B cell (primary cell): ENCODE results near the gene LIN28B. TPM values are rescaled to one million over a fixed set of nuclear protein-coding genes. Genes with fewer than 3 reads are reported as not detected.

Experiments
- ATAC-seq: fragments of 200-7000 bp; cut with Tn5 transposase; one replicate; pipeline ENCODE4 v1.10.0; 2021; ENCODE audit warnings: low read depth, mild to moderate bottlenecking, moderate number of reproducible peaks, moderate library complexity
- CTCF ChIA-PET: fragments of 350-600 bp; sonication (Branson Sonifier 250); formaldehyde crosslinking; loops from one replicate; lab custom pipeline; 2021; ENCODE audit warnings: antibody characterized with exemption, inconsistent platforms; lab: Charles Lee
- POLR2A ChIA-PET: fragments of 350-600 bp; sonication (Branson Sonifier 250); formaldehyde crosslinking; loops from one replicate; lab custom pipeline; 2021; ENCODE audit warnings: antibody characterized with exemption; lab: Charles Lee
- DNase-seq: peaks from one replicate; pipeline ENCODE4 v3.0.0; 2013
- H2AFZ ChIP-seq: 2 replicates; pipeline ENCODE4 v1.6.1; 2012; ENCODE audit warnings: mild to moderate bottlenecking, low read depth, low read length; ENCODE audit not compliant: insufficient read depth, poor library complexity, severe bottlenecking
- H3K27ac ChIP-seq, 2 donors: 1 replicate in 1 of 2; 2 replicates in 1 of 2; pipeline ENCODE4 v1.5.1; 2012 to 2013; ENCODE audit warnings: low read length in 2 of 2, mild to moderate bottlenecking in 2 of 2, moderate library complexity in 1 of 2
- H3K27me3 ChIP-seq, 4 experiments: fragments of 200-600 bp in 1 of 4; sonication (generic) in 1 of 4; replicated peaks in 1 of 4; 1 replicate in 2 of 4; 2 replicates in 2 of 4; pipeline versions ENCODE4 v1.6.1 to v1.7.0; 2013 to 2016; ENCODE audit warnings: low read length in 3 of 4, mild to moderate bottlenecking in 2 of 4, mixed read lengths in 1 of 4, moderate library complexity in 1 of 4; ENCODE audit not compliant: insufficient read depth in 4 of 4, control insufficient read depth in 3 of 4; ENCODE audit errors: control extremely low read depth in 1 of 4
- H3K36me3 ChIP-seq, 2 experiments: replicated peaks in 1 of 2; 1 replicate in 1 of 2; 2 replicates in 1 of 2; pipeline versions ENCODE4 v1.6.1 to v1.7.1; 2013; ENCODE audit warnings: low read length in 1 of 2; ENCODE audit not compliant: insufficient read depth in 2 of 2, control insufficient read depth in 1 of 2; ENCODE audit errors: control extremely low read depth in 1 of 2, extremely low read depth in 1 of 2
- H3K4me1 ChIP-seq, 2 donors: fragments of 200-600 bp in 1 of 2; sonication (generic) in 1 of 2; 1 replicate in 1 of 2; 2 replicates in 1 of 2; pipeline versions ENCODE4 v1.5.1 to v1.6.1; 2013 to 2017; ENCODE audit warnings: low read length in 2 of 2; ENCODE audit not compliant: control insufficient read depth in 2 of 2, insufficient read depth in 2 of 2
- H3K4me2 ChIP-seq: replicated peaks from 2 replicates; pipeline ENCODE3; 2012; ENCODE audit warnings: mild to moderate bottlenecking, low read depth, low read length; ENCODE audit not compliant: poor library complexity, severe bottlenecking
- H3K4me3 ChIP-seq, 5 experiments: fragments of 200-600 bp in 1 of 5; sonication (generic) in 1 of 5; 1 replicate in 3 of 5; 2 replicates in 2 of 5; pipeline versions ENCODE4 v1.5.1 to v1.7.0; 2011 to 2016; ENCODE audit warnings: low read length in 4 of 5, mild to moderate bottlenecking in 4 of 5, low read depth in 2 of 5, control low read depth in 1 of 5, moderate library complexity in 1 of 5; ENCODE audit not compliant: insufficient read depth in 1 of 5; ENCODE audit errors: control extremely low read depth in 1 of 5, extremely low read depth in 1 of 5
- H3K79me2 ChIP-seq: fragments of 200-600 bp; sonication (generic); one replicate; pipeline ENCODE4 v1.6.0; 2016; ENCODE audit warnings: low read length; ENCODE audit not compliant: control insufficient read depth, insufficient read depth
- H3K9ac ChIP-seq: fragments of 200-600 bp; sonication (generic); 2 replicates; pipeline ENCODE4 v1.6.1; 2017; ENCODE audit warnings: mild to moderate bottlenecking, low read length, moderate library complexity
- H3K9me3 ChIP-seq, 3 donors: one replicate each; pipeline versions ENCODE4 v1.6.1 to v1.7.1; 2013; ENCODE audit warnings: low read length in 2 of 3; ENCODE audit not compliant: control insufficient read depth in 2 of 3, insufficient read depth in 1 of 3; ENCODE audit errors: control extremely low read depth in 1 of 3
- H4K20me1 ChIP-seq: 2 replicates; pipeline ENCODE4 v1.6.0; 2012; ENCODE audit warnings: mild to moderate bottlenecking, low read length; ENCODE audit not compliant: insufficient read depth, control insufficient read depth, poor library complexity, severe bottlenecking
- H3K27ac Mint-ChIP-seq: one replicate; pipeline ENCODE4 v1.8.0; 2021; ENCODE audit warnings: mixed read lengths
- H3K27me3 Mint-ChIP-seq: one replicate; pipeline ENCODE4 v1.8.0; 2021; ENCODE audit warnings: mixed read lengths
- H3K4me1 Mint-ChIP-seq: one replicate; pipeline ENCODE4 v1.8.0; 2021; ENCODE audit warnings: mixed read lengths
- H3K4me3 Mint-ChIP-seq: one replicate; pipeline ENCODE4 v1.8.0; 2021; ENCODE audit warnings: mixed read lengths
- H3K9me3 Mint-ChIP-seq: one replicate; pipeline ENCODE4 v1.8.0; 2022; ENCODE audit warnings: mixed read lengths; ENCODE audit not compliant: insufficient read depth
- EZH2 ChIP-seq: IDR thresholded peaks from 2 replicates; pipeline ENCODE4 v1.6.1; 2012; ENCODE audit warnings: borderline replicate concordance, low read depth, mild to moderate bottlenecking, moderate library complexity, low read length; ENCODE audit not compliant: insufficient read depth, poor library complexity, severe bottlenecking
- WGBS: methylation state at CpG from one replicate; pipeline ENCODE4 v1.1.5; 2013; ENCODE audit warnings: missing lambda C conversion rate; ENCODE audit not compliant: insufficient coverage; 5-methylcytosine and 5-hydroxymethylcytosine counted together
- intact Hi-C: fragments of 100-400 bp; cut with micrococcal nuclease; formaldehyde crosslinking; loops from one replicate; pipeline ENCODE4 v1.10.0; 2022
- polyA plus RNA-seq: library from polyadenylated mRNA; depleted of rRNA; stranded (reverse); fragments of >200 nt; gene quantifications from 2 replicates; pipeline ENCODE4 v1.2.3, GENCODE V29; 2012
- total RNA-seq, 2 donors: library from RNA; stranded (reverse); fragments of 120-200 nt in 1 of 2; gene quantifications; 1 replicate in 1 of 2; 2 replicates in 1 of 2; pipeline versions ENCODE4 v1.2.3 to v1.2.4, GENCODE V29; 2013 to 2022
- TF ChIP-seq, protein P1 (sequence below): fragments of 200-600 bp; IDR thresholded peaks from one replicate; pipeline ENCODE4 v1.8.0; 2022; ENCODE audit warnings: antibody characterized with exemption, mild to moderate bottlenecking

Gene LIN28B
- total and polyA plus RNA-seq, 2 donors (not counting 1 experiment from before 2014, with no cell fraction given): not detected

DNA sequence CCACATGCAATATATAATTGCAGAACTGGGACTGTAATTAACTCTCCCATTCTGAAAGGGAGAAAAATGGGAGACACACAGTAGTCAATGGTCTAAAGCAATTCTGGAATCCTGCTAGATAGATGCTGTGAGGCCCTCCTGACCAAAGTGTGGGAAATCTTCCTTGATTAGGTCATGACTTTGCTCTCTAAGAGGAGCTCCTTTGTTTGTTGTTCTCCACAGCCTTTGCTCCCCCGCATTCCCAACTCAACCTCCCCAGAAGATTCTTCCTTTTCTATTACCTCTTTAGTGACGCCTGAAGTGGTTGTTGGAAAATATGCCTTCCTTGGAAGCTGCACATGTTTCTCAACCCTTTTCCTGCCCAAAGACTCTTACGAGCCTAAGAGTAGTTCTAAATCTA, 28.8 kb upstream of the LIN28B start:
- no peak overlapping the region for H3K4me3 ChIP-seq
- H3K4me1 ChIP-seq: no peaks in the 10 kb centered on the region
- H2AFZ ChIP-seq: no peak overlapping the region
- H3K27ac ChIP-seq: no peak overlapping the region
- Mint-ChIP-seq H3K27me3 (peaks cover 20% of the 10 kb centered on the region), H3K9me3 (no peaks in the 10 kb centered on the region), H3K4me3 (no peak overlapping the region), H3K27ac (no peak overlapping the region), H3K4me1 (no peaks in the 10 kb centered on the region)
- no peaks in the 10 kb centered on the region for H3K79me2 ChIP-seq
- no peaks in the 10 kb centered on the region for H3K36me3 ChIP-seq
- POLR2A ChIA-PET: no interaction called here
- H3K4me2 ChIP-seq: no peak overlapping the region
- intact Hi-C loops: no loop called here
- DNase-seq: no peak
- WGBS: no CpG with 5 or more reads among the region's 3 CpGs
- ATAC-seq: no peak
- no peak overlapping the region for H3K9ac ChIP-seq
- TF ChIP-seq, protein P1, sequence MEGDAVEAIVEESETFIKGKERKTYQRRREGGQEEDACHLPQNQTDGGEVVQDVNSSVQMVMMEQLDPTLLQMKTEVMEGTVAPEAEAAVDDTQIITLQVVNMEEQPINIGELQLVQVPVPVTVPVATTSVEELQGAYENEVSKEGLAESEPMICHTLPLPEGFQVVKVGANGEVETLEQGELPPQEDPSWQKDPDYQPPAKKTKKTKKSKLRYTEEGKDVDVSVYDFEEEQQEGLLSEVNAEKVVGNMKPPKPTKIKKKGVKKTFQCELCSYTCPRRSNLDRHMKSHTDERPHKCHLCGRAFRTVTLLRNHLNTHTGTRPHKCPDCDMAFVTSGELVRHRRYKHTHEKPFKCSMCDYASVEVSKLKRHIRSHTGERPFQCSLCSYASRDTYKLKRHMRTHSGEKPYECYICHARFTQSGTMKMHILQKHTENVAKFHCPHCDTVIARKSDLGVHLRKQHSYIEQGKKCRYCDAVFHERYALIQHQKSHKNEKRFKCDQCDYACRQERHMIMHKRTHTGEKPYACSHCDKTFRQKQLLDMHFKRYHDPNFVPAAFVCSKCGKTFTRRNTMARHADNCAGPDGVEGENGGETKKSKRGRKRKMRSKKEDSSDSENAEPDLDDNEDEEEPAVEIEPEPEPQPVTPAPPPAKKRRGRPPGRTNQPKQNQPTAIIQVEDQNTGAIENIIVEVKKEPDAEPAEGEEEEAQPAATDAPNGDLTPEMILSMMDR: no peak
- no peak for TF ChIP-seq EZH2
- H3K9me3 ChIP-seq: no peaks in the 10 kb centered on the region
- CTCF ChIA-PET: no interaction called here
- no peaks in the 10 kb centered on the region for H3K27me3 ChIP-seq
- H4K20me1 ChIP-seq: no peaks in the 10 kb centered on the region

- no peaks in the 10 kb centered on the region for H4K20me1 ChIP-seq
- H3K4me3 Mint-ChIP-seq: no peak overlapping the region
- H3K4me1 Mint-ChIP-seq: no peaks in the 10 kb centered on the region
- WGBS: 0% methylated on average over 1 of the region's 5 CpGs
- no peak overlapping the region for H3K9ac ChIP-seq
- H3K79me2 ChIP-seq: no peaks in the 10 kb centered on the region
- H3K27me3 ChIP-seq: no peaks in the 10 kb centered on the region
- intact Hi-C loops: no loop called here
- ChIA-PET CTCF (interaction anchor here (0.8 kb wide), 1 partner anchor 10 kb away, joined by 3 read pairs; no protein-coding TSS in a partner anchor), POLR2A (no interaction called here)
- ATAC-seq: no peak
- no peaks in the 10 kb centered on the region for H3K36me3 ChIP-seq
- no peak overlapping the region for H3K4me2 ChIP-seq
- peaks cover 17% of the 10 kb centered on the region for H3K27me3 Mint-ChIP-seq
- no peak for DNase-seq
- TF ChIP-seq, protein P1: no peak
- no peak for TF ChIP-seq EZH2
- no peak overlapping the region for H3K4me3 ChIP-seq
- no peaks in the 10 kb centered on the region for H3K9me3 Mint-ChIP-seq
- H3K9me3 ChIP-seq: no peaks in the 10 kb centered on the region
- no peak overlapping the region for H3K27ac ChIP-seq
- no peak overlapping the region for H2AFZ ChIP-seq
- H3K27ac Mint-ChIP-seq: no peak overlapping the region
- H3K4me1 ChIP-seq: no peaks in the 10 kb centered on the region
Measured at GRCh38 chr6:104929353-104929752, 27.6 kb upstream of the LIN28B start.
